Renal pelvis (tissue), 4 donors: ENCODE data around the gene ANAPC7. TPM values are rescaled to one million over a fixed set of nuclear protein-coding genes. Genes with fewer than 3 reads are reported as not detected.

ENCODE experiments used
- DNase-seq: peaks from one replicate; pipeline ENCODE4 v3.0.0-alpha.2; 2013
- polyA plus RNA-seq, 3 donors: library from polyadenylated mRNA; unstranded; fragments of 120-200 nt; gene quantifications; one replicate each; pipeline ENCODE4 v1.2.1, GENCODE V29; 2013; ENCODE audit not compliant: insufficient read length in 3 of 3

The ANAPC7 gene
- polyA plus RNA-seq, 3 donors, result 63.4 to 103 (median 84.9) TPM

DNA sequence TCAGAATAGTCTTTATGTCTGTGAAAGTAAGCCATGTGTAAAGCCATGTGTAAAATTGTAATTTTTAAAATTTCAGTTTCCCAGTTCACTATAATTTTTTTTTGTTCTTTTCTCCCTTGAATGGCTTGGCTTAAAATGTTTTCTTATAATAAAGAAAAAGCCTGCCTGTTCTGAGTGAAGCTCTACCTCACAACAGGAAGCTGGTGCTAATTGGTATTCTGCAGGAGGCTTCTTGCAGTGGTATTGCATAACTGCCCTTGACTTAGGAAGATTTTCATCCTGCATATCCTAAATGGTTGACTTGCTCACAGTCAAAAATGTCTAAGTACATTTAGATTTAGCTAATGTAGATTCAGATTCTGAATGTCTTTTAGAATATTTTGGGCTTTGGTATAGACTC lies 73.0 kb downstream of the ANAPC7 start:
- DNase-seq, result no peak

DNA sequence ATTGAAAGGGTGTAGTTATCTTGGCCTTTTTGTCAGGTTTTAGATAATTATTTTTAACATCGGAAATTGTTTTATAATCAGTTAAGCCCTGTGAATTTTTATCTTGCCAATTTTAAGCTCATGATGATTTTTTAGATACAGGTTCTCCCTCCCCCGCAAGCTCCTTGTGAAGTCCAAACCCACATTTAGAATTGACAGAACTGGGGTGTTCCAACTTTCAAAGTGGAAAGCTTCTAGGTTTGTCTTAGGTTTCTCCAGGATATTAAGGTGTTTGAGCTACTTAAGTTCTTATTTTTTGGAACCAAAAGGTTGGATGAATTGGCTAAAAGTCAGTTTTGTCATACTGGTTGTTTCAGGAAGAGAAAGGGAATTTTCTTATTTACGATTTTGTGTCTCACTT lies 73.4 kb downstream of the ANAPC7 start:
- DNase-seq, result no peak

DNA sequence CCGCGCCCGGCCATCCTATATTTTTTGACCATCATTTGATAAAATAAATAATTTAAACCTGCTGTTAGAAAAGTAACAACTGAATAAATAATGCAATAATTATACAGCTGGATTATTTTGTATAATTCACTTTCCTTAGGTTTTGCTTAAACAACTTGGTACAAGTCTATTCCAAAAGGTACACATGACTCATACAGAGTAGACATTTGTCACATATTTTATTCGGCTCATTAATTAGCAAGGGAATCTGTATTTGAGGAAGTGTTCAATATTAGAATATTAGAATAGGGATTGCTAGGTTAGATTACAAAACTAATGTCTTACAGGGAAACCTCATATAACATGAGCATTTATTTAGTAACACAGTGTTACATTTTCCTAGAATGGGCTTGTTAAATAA lies 73.8 kb downstream of the ANAPC7 start:
- DNase-seq, result no peak

Other genes starting within 250 kb of the ANAPC7 start
- 100 to 1,000 TPM; 161 to 167 (median 162) TPM for gene ATP2A2, start 122.5 kb downstream of the ANAPC7 start, polyA plus RNA-seq
- 100 to 1,000 TPM; 232 to 250 (median 247) TPM for gene ARPC3, start 46.6 kb upstream of the ANAPC7 start, polyA plus RNA-seq
- 10 to 100 TPM; 34.8 to 37.5 (median 36.1) TPM for gene GPN3, start 64.5 kb upstream of the ANAPC7 start, polyA plus RNA-seq
- gene FAM216A, start 65.1 kb upstream of the ANAPC7 start, polyA plus RNA-seq, result 10 to 100 TPM; 14.8 to 20.1 (median 15.6) TPM
- gene VPS29, start 98.4 kb upstream of the ANAPC7 start, polyA plus RNA-seq, result 100 to 1,000 TPM; 123 to 154 (median 136) TPM
- 1 to 10 TPM in 2 of 3 donors, under 1 TPM in 1; 0.83 to 1.7 (median 1.0) TPM for gene RAD9B, start 98.6 kb upstream of the ANAPC7 start, polyA plus RNA-seq
- 10 to 100 TPM; 17.7 to 20.9 (median 20.8) TPM for gene PPTC7, start 179.6 kb upstream of the ANAPC7 start, polyA plus RNA-seq
- gene TCTN1, start 210.4 kb upstream of the ANAPC7 start, polyA plus RNA-seq, result 100 to 1,000 TPM in 2 of 3 donors, 10 to 100 TPM in 1; 73.3 to 119 (median 106) TPM